HTR-8/SVneo (cell line): ENCODE data around the gene PLA2G6.
"Not testable (repeated sequence)": the region's sequence is repeated elsewhere in the genome, so short reads cannot be mapped to it uniquely, and the experiment has no call there.

Source experiments
- DNase-seq: peaks from one replicate; pipeline ENCODE4 v3.0.0; 2011; ENCODE audit warnings: low spot score, mixed read lengths; ENCODE audit not compliant: insufficient read length
- FAIRE-seq: peaks from 2 replicates; lab custom pipeline; 2011; peaks lifted over from hg19 to GRCh38; lab: Jason Lieb, UNC

The PLA2G6 gene

GRCh38 chr22:38172832-38173640 is 8.6 kb downstream of the PLA2G6 start:
- no peak for FAIRE-seq
- no peak for DNase-seq

- no peak for DNase-seq
- no peak for FAIRE-seq
Measured at GRCh38 chr22:38171927-38172831, 9.5 kb downstream of the PLA2G6 start.

- FAIRE-seq (no peak), DNase-seq (no peak)
Measured at GRCh38 chr22:38170469-38170868, 11.2 kb downstream of the PLA2G6 start.

GRCh38 chr22:38169116-38169515 is 12.5 kb downstream of the PLA2G6 start:
- DNase-seq: no peak
- no peak for FAIRE-seq

GRCh38 chr22:38167988-38168407 is 13.6 kb downstream of the PLA2G6 start:
- DNase-seq: no peak
- no peak for FAIRE-seq

- no peak for FAIRE-seq
- DNase-seq: no peak
Measured at GRCh38 chr22:38165922-38166593, 15.6 kb downstream of the PLA2G6 start.

- DNase-seq (no peak), FAIRE-seq (no peak)
Measured at GRCh38 chr22:38164551-38164918, 17.1 kb downstream of the PLA2G6 start.

GRCh38 chr22:38163844-38164550 is 17.6 kb downstream of the PLA2G6 start:
- DNase-seq (no peak), FAIRE-seq (no peak)

GRCh38 chr22:38162881-38163843 is 18.5 kb downstream of the PLA2G6 start:
- no peak for DNase-seq
- no peak for FAIRE-seq

GRCh38 chr22:38155703-38156102 is 25.9 kb downstream of the PLA2G6 start:
- FAIRE-seq: no peak
- DNase-seq: no peak

- not testable (repeated sequence) for DNase-seq, FAIRE-seq
Measured at GRCh38 chr22:38154563-38154915, 27.1 kb downstream of the PLA2G6 start.

- no peak for FAIRE-seq
Measured at GRCh38 chr22:38153821-38154562, 27.6 kb downstream of the PLA2G6 start.

GRCh38 chr22:38151126-38151500 is 30.5 kb downstream of the PLA2G6 start:
- no peak for FAIRE-seq
- no peak for DNase-seq

More at GRCh38 chr22:38153821-38154562, 27.6 kb downstream of the PLA2G6 start:
- no peak for DNase-seq

GRCh38 chr22:38148245-38148644 is 33.4 kb downstream of the PLA2G6 start:
- no peak for FAIRE-seq

GRCh38 chr22:38146166-38146565 is 35.5 kb downstream of the PLA2G6 start:
- not testable (repeated sequence) for FAIRE-seq

More at GRCh38 chr22:38148245-38148644, 33.4 kb downstream of the PLA2G6 start:
- DNase-seq: no peak

GRCh38 chr22:38144025-38144405 is 37.6 kb downstream of the PLA2G6 start:
- DNase-seq (no peak), FAIRE-seq (no peak)

More at GRCh38 chr22:38146166-38146565, 35.5 kb downstream of the PLA2G6 start:
- DNase-seq: not testable (repeated sequence)

- FAIRE-seq: no peak
- DNase-seq: no peak
Measured at GRCh38 chr22:38142606-38143005, 39.0 kb downstream of the PLA2G6 start.
